Activated gamma-delta T cell treated with Interleukin-2 at 50 U/mL for 16 hours (primary cell): ENCODE measurements around the gene DRD5.

Source experiments
- DNase-seq: peaks from one replicate; pipeline ENCODE4 v3.0.0-alpha.2; 2020

The DRD5 gene

DNA sequence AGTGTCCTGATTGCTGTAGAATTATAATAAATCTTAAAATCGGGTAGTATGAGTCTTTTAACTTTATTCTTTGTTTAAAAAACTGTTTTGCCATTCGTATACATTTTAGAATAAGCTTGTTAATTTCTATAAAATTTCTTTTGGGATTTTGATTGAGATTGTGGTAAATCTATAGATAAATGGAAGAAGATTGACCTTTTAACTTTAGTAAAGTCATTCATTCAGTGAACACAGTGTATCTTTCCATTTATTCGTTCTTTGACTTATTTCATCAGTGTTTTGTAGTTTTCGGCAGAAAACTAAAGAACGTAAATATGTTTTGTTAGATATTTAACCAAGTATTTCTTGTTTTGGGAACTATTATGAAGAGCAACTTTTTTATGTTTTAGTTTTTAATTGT, 38.9 kb downstream of the DRD5 start:
- DNase-seq, result no peak

DNA sequence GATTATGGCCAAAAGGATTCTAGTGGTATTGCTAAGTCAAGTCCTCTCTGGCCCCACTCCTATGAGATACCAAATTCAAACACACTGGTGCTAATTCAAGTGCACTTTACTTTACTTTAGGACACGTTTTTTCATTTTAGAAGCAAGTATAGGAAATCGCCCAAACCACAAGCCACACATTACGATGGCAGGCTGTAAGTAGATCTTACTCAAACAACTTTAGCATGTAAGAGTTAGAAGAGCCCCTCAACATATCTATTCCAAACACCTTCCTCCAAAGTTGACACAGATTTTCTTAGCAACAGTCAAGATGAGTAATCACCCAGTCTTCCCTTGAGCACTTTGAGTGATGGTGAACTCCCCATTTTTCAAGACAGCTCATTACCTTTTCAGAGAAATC, 43.6 kb downstream of the DRD5 start:
- DNase-seq, result no peak

DNA sequence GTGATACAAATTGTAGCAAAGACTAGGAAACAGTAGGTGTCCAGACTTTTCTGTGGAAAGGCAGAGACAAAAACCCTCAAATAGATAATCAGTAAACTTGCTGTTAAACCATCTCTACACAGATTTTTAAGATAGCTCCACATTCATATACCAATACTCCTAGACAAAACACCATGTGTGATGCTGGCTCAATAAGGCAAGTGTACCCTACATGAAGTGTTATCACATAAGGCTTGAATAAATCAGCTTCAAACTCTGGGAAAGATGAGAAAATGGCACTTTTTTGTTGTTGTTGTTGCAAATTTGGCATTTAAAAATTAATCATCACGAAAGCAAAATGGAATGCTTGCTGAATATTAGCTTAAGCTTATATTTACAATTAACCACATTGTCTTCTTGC, 45.1 kb downstream of the DRD5 start:
- DNase-seq, result no peak

DNA sequence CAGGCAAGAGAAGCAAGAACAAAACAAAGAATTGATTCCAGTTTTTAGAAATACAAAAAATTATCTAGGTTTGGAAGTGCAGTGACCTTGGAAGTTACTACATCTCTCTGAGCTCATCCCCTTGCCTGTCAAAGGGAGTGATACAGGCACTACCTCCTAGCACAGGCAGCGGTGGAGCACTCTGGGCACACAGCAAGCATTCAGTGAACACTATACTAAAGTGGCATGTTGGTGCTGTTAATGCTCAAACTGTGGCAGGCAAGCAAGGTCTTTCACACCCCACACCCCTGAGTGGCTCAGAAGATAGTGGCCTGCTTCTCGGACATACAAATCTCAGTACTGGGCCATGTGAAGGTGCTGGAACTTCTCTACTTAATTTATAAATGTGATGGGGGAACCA, 51.2 kb downstream of the DRD5 start:
- DNase-seq, result no peak

DNA sequence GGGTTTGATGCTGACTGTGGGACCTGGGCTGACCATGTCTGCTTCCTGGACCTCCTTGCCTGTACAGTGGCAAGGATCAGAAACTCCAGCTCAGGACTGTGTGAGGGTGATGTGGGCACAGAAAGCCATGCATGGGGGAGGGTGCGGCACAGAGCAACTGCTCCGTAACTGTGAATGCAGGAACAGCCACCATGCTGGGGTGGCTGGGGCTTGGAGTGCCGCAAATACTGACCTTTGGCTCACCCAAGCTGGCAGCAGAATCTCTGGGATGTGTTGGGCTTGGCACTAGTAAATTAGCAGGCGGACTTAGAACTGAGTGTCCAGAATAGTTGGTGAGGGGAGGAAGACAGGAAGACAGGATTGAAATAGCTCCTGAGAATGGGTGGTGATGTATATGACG, 52.0 kb downstream of the DRD5 start:
- no peak for DNase-seq
